ENCODE results near the gene SRRM2.

SRRM2 gene

GRCh38 chr16:2712546-2712945 is 39.9 kb upstream of the SRRM2 start:
- H3K4me3 ChIP-seq (replicated peaks; ENCODE audit: insufficient read depth, low read length): no peak overlapping the region
- H3K27me3 ChIP-seq (ENCODE audit: insufficient read depth, poor library complexity, severe bottlenecking): no peaks in the 10 kb centered on the region
- no peak overlapping the region for H3K27ac ChIP-seq (replicated peaks)
- TF ChIP-seq SPI1 (IDR thresholded peaks at IDR 0.05; ENCODE audit: borderline replicate concordance, low read depth) (no peak), CTCF (IDR thresholded peaks at IDR 0.05; ENCODE audit: insufficient read depth, low read length) (no peak), POLR2AphosphoS5 (IDR thresholded peaks at IDR 0.05; ENCODE audit: low read depth) (no peak), REST (IDR thresholded peaks at IDR 0.05; ENCODE audit: insufficient replicate concordance, low read depth) (no peak), GABPA (IDR thresholded peaks at IDR 0.05; ENCODE audit: low read depth) (no peak)
- DNase-seq (ENCODE audit: low read depth in 1 of 2, low spot score in 1 of 2): no peak

DNA sequence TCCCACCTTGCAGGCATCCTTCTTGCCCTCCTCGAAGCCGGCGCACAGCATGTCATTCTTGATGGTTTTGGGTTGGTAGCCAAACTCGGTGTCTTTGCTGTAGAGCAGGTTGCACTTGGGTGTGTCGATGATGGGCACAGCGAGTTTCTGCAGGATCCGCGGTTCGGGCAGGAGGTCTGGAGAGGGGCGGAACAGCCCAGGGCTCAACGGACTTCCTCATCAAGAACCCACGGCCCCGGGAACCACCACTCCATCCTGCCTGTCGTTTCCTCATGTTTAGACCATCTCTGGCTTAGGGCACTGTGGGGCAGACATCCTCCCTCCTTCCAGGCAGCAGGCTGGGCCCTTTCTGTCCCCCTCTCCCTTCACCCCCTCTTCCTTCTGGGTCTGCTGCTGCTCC is 38.9 kb upstream of the SRRM2 start:
- DNase-seq (ENCODE audit: low read depth in 1 of 2, low spot score in 1 of 2): no peak

More for the DNA sequence above, 38.9 kb upstream of the SRRM2 start:
- no peak overlapping the region for H3K4me3 ChIP-seq (replicated peaks; ENCODE audit: insufficient read depth, low read length)
- no peak for TF ChIP-seq SPI1 (IDR thresholded peaks at IDR 0.05; ENCODE audit: borderline replicate concordance, low read depth)
- no peak for TF ChIP-seq POLR2AphosphoS5 (IDR thresholded peaks at IDR 0.05; ENCODE audit: low read depth)
- no peak for TF ChIP-seq CTCF (IDR thresholded peaks at IDR 0.05; ENCODE audit: insufficient read depth, low read length)
- no peak for TF ChIP-seq REST (IDR thresholded peaks at IDR 0.05; ENCODE audit: insufficient replicate concordance, low read depth)
- no peak for TF ChIP-seq GABPA (IDR thresholded peaks at IDR 0.05; ENCODE audit: low read depth)
- H3K27ac ChIP-seq (replicated peaks): no peak overlapping the region
- no peaks in the 10 kb centered on the region for H3K27me3 ChIP-seq (ENCODE audit: insufficient read depth, poor library complexity, severe bottlenecking)
